ENCODE results near the gene RPS19BP1. TPM values are rescaled to one million over a fixed set of nuclear protein-coding genes. Genes with fewer than 3 reads are reported as not detected.

RPS19BP1 gene
- total and polyA plus RNA-seq, 2 of the 8 experiments (the other 6 are each of a cell fraction or from before 2014, with no cell fraction given): 77.9 to 97.9 TPM

GRCh38 chr22:39502109-39502788 lies 30.3 kb downstream of the RPS19BP1 start, which contains the start of gene MIEF1:
Gene MIEF1 (plus strand): TSS chr22:39502290. CDS start chr22:39511295, 9,005 bp downstream.
- peak within 1 kb of the TSS; percentile 50; the same call in 1 of the 2 replicates for H2BK12ac ChIP-seq (ENCODE audit: low read depth, low read length)
- H3K36me3 ChIP-seq (ENCODE audit: control insufficient read depth in 2 of 4, insufficient read depth in 4 of 4, low read length in 3 of 4): peaks cover 5 to 31% (median 19%) of the 10 kb centered on the region in 4 experiments
- peaks cover 5% of the 10 kb centered on the region for H3K23me2 ChIP-seq (ENCODE audit: low read depth, low read length)
- no peaks in the 10 kb centered on the region for H3K9me3 ChIP-seq (ENCODE audit: insufficient read depth in 2 of 2, low read depth in 1 of 2, low read length in 1 of 2)
- H3K4me3 ChIP-seq (ENCODE audit: extremely low read depth in 1 of 4, insufficient read depth in 2 of 4, low read depth in 3 of 4, low read length in 4 of 4): peak within 1 kb of the TSS; percentile 68 to 88 (median 80)
- no peak within 1 kb of the TSS for H4K8ac ChIP-seq (ENCODE audit: extremely low read depth, insufficient read depth, low read length)
- no peak within 1 kb of the TSS for H2AFZ ChIP-seq (ENCODE audit: low read length)
- peaks cover 3 to 9% (median 4%) of the 10 kb centered on the region in 4 experiments; a peak in 6 of 7 replicates for H3K4me1 ChIP-seq (replicated peaks in 1 of 4; ENCODE audit: control insufficient read depth in 3 of 4, insufficient read depth in 4 of 4, low read length in 3 of 4)
- no peak within 1 kb of the TSS; the same call in 1 of the 2 replicates for H2BK15ac ChIP-seq (ENCODE audit: low read length)
- H3K56ac ChIP-seq (replicated peaks; ENCODE audit: insufficient read length, low read depth, low read length): peak within 1 kb of the TSS; percentile 54
- peaks cover 5 to 13% of the 10 kb centered on the region in 2 experiments; a peak in 3 of 4 replicates for H3K79me2 ChIP-seq (ENCODE audit: control insufficient read depth in 1 of 2, insufficient read depth in 2 of 2, low read length in 2 of 2)
- no peak within 1 kb of the TSS; the same call in 1 of the 2 replicates for H2BK5ac ChIP-seq (ENCODE audit: low read depth, low read length)
- no peak within 1 kb of the TSS for H3K14ac ChIP-seq (ENCODE audit: insufficient read length)
- peaks cover 0 to 56% (median 36%) of the 10 kb centered on the region in 4 experiments; a peak in 6 of 7 replicates for H3K27me3 ChIP-seq (replicated peaks in 1 of 4; ENCODE audit: control insufficient read depth in 3 of 4, extremely low read depth in 1 of 4, insufficient read depth in 3 of 4, low read length in 3 of 4)
- peak within 1 kb of the TSS; percentile 46 to 69 (median 66); a peak in 6 of 7 replicates for H3K9ac ChIP-seq (replicated peaks in 1 of 4; ENCODE audit: extremely low read depth in 1 of 4, low read depth in 3 of 4, low read length in 3 of 4)
- H3K4ac ChIP-seq (replicated peaks; ENCODE audit: insufficient read length, low read depth, low read length): peak within 1 kb of the TSS; percentile 13
- CTCF ChIA-PET (ENCODE audit: partially characterized antibody): interaction anchor here (0.7 to 19.7 kb wide), 7 partner anchors 9 to 171 kb away, joined by 3 to 361 read pairs (median 4); partner anchors contain the start of gene RPS19BP1
- H3K4me2 ChIP-seq (ENCODE audit: insufficient read depth in 1 of 2, low read depth in 2 of 2, low read length in 2 of 2): peak within 1 kb of the TSS; percentile 77 to 86
- 2% methylated on average over 25 of the region's 58 CpGs; no CpG with 5 or more reads in 1 of the 2 experiments for WGBS, 2 experiments (ENCODE audit: extremely low coverage in 1 of 2, insufficient coverage in 1 of 2, insufficient read length in 1 of 2, insufficient replicate concordance in 2 of 2, low coverage in 1 of 2, low lambda C conversion rate in 2 of 2, missing lambda C conversion rate in 1 of 2)
- POLR2A ChIA-PET (ENCODE audit: partially characterized antibody): interaction anchor here (0.5 to 4.6 kb wide), 13 partner anchors 8 to 663 kb away, joined by 3 to 42 read pairs (median 4); partner anchors contain the start of genes ATF4 and RPL3
- peaks cover 3% of the 10 kb centered on the region; the same call in 1 of the 2 replicates for H3K79me1 ChIP-seq (ENCODE audit: low read depth, low read length)
- peaks cover 16 to 30% of the 10 kb centered on the region in 2 experiments for H4K20me1 ChIP-seq (replicated peaks in 1 of 2; ENCODE audit: control insufficient read depth in 1 of 2, insufficient read depth in 2 of 2, low read length in 2 of 2)
- no peak within 1 kb of the TSS for H2AK5ac ChIP-seq (ENCODE audit: low read depth, low read length)
- no peak within 1 kb of the TSS for H3K27ac ChIP-seq (ENCODE audit: low read depth, low read length)
- no peak within 1 kb of the TSS for H3K23ac ChIP-seq (ENCODE audit: insufficient read length)
- peak within 1 kb of the TSS; percentile 23 for H4K5ac ChIP-seq (ENCODE audit: insufficient read length, low read depth, low read length)
- H2BK20ac ChIP-seq (ENCODE audit: low read length): no peak within 1 kb of the TSS
- no peak within 1 kb of the TSS for H2BK120ac ChIP-seq (replicated peaks; ENCODE audit: low read depth, low read length)
- peak; percentile 88 to 99 for DNase-seq (ENCODE audit: low read depth in 1 of 2, low spot score in 2 of 2)
- no peak within 1 kb of the TSS; the same call in 1 of the 2 replicates for H3K18ac ChIP-seq (ENCODE audit: extremely low read depth, low read length)
- peak within 1 kb of the TSS; percentile 30 for H4K91ac ChIP-seq (replicated peaks; ENCODE audit: insufficient read length, low read length)
- no peak for FAIRE-seq
- peak; percentile 37; the same call in 1 of the 2 replicates for TF ChIP-seq TBP (IDR thresholded peaks at IDR 0.05; ENCODE audit: low read depth, low read length)
- TF ChIP-seq CHD1 (IDR thresholded peaks at IDR 0.05; ENCODE audit: low read depth, low read length): no peak
- peak; percentile 63; the same call in 1 of the 2 replicates for TF ChIP-seq RBBP5 (IDR thresholded peaks at IDR 0.05; ENCODE audit: borderline replicate concordance, low read depth, low read length)
- TF ChIP-seq POU5F1 (IDR thresholded peaks at IDR 0.05; ENCODE audit: low read depth, low read length): no peak
- peak; percentile 81 for TF ChIP-seq PHF8 (conservative IDR thresholded peaks at IDR 0.05; ENCODE audit: low read depth, low read length)
- TF ChIP-seq, protein P1, sequence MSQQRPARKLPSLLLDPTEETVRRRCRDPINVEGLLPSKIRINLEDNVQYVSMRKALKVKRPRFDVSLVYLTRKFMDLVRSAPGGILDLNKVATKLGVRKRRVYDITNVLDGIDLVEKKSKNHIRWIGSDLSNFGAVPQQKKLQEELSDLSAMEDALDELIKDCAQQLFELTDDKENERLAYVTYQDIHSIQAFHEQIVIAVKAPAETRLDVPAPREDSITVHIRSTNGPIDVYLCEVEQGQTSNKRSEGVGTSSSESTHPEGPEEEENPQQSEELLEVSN (IDR thresholded peaks at IDR 0.05): peak; percentile 83
- TF ChIP-seq CREB1 (IDR thresholded peaks at IDR 0.05): peak; percentile 54; the same call in 1 of the 2 replicates
- peak; percentile 78 for TF ChIP-seq POLR2AphosphoS5 (IDR thresholded peaks at IDR 0.05; ENCODE audit: low read depth, low read length)
- TF ChIP-seq SP4 (IDR thresholded peaks at IDR 0.05; ENCODE audit: low read length): no peak
- TF ChIP-seq NANOG (IDR thresholded peaks at IDR 0.05; ENCODE audit: insufficient read depth, low read depth, low read length, poor library complexity, severe bottlenecking): peak; percentile 65
- peak; percentile 31; the same call in 1 of the 2 replicates for TF ChIP-seq BACH1 (IDR thresholded peaks at IDR 0.05; ENCODE audit: low read length)
- peak in 1 of 2 experiments; percentile 78; a peak in 2 of 3 replicates for TF ChIP-seq POLR2A (IDR thresholded peaks at IDR 0.05; ENCODE audit: control extremely low read depth in 1 of 2, low read depth in 2 of 2, low read length in 2 of 2)
